Renal pelvis (tissue), 4 donors: ENCODE measurements around the gene TNRC18. TPM values are rescaled to one million over a fixed set of nuclear protein-coding genes. Genes with fewer than 3 reads are reported as not detected.
"Not testable (repeated sequence)": the region's sequence is repeated elsewhere in the genome, so short reads cannot be mapped to it uniquely, and the experiment has no call there.

Source experiments
- DNase-seq: peaks from one replicate; pipeline ENCODE4 v3.0.0-alpha.2; 2013
- polyA plus RNA-seq, 3 donors: library from polyadenylated mRNA; unstranded; fragments of 120-200 nt; gene quantifications; one replicate each; pipeline ENCODE4 v1.2.1, GENCODE V29; 2013; ENCODE audit not compliant: insufficient read length in 3 of 3

The TNRC18 gene
- polyA plus RNA-seq, 3 donors = 126 to 150 (median 132) TPM

DNA sequence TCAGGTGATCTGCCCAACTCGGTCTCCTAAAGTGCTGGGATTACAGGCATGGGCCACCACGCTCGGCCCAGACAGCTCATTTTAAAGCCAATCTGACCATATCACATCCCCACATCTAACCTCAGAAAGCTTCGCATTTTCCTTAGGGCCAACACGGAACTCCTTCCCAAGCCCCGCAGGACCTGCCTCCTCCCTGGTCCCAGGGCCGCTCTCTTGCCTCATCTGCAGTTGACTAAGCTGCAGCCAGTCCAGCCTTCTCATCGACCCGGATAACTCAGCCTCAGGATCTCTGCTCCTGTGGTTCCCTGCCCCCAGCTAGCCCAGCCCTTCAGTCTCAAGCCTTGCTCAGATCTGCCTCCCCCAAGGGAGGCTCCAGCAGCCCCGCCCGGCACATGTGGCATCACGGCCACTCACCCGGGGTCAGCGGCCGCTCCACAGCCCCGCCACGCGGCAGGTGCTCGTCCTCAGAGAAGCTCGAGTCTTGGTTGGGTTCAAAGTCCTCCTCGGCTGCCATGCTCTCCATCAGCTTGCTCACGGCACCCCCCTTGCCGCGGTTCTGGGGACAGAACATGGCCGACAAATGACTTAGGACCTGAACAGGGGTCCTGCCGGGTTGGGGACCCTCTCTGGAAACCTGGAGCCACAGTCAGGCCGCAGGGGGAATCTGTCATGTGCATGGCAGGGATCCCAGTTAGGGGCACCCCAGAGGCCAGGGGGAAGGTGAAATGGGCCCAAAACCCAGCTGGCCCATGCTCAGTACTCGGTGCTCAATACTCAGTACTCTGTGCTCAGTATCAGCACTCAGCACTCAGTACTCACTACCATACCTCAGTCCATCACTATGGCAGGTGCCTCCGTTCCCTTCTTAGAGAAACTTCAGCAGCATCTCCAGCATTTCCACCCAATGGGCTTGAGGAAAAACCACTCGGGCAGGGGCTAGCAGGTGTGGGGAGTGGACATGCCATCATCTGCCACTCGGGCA lies 99.5 kb downstream of the TNRC18 start:
- DNase-seq = not testable (repeated sequence)

DNA sequence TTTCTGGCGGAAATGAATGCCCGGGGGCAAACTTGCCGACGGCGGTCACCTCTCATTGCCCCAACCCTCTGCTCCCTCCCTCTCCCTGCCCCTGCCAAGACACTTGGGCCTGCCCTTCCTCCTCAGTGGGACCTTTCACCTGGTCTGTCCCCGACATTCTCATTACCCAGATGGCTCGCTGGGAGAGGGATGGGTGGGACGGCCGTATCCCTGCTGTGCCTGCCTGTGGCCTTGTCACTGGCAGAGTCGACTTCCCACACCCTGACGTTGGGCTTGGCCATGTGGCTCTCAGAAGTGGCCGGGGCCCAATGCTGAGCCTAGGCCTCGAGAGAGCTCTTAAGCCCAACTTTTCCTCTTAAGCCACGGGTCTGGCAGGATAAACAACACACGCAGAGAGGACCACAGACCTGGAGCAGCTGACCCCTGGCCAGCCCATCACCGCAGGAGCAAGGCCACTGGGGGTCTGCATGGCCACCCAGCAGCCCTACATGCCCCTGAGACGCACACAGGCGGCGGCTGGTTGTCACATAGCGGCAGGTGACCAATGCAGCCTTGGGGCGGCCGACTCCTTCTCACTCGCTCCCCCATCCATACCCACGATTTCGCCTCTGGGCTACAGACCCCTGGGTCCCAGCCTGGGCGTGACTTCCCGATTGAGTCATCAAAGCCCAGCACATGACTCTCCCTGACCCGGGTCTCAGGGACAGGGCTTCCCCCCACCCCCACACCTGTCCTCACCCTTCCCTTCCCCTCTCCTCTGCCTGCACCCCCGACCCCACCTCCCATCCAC lies 100.8 kb downstream of the TNRC18 start:
- DNase-seq = no peak

DNA sequence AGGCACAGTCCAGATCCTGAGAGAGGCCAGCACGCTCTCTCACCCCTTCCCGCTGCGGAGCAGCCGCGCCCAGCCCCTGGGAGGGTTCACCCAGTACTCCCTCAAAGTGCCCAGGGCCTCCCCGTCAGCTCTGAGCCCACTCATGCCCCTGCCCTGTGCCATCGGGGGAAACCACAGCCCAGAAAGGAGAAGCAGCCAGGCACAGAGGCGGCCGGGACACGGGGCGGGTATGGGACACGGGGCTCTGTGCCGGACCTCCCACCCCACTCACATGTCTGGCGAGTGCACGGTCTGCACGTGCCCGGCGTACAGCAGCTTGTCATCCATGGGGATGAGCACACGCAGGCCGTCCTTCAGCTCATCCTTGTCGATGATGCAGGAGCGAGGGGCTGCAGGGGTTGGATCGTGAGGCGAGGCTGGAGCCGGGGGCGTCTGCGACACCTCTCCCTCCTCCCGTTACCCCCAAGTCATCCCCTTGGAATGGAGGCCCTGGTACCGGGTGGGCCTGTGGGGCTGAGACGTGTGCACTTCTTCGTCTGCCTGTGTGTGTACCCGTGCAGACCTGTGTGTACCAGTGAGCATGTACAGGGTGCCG lies 102.7 kb downstream of the TNRC18 start:
- DNase-seq = no peak

DNA sequence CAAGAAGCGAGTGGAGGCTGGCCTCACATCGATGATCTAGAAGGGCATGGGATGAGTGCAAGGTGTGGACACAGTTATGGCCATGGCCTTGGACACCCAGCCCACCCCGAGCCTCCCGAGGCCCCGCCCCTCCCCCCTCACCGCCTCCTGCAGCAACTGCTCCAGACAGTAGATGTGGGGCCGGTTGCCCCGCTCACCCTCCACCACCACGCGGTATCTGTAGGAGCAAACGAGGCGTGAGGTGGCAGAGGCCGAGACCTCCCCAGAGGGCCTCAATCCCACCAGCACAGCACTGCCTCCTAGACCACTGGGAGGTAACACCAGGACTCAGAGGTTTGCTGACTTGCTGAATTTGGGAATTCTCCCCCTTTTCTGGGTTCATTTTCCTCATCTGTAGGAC lies 103.2 kb downstream of the TNRC18 start:
- no peak for DNase-seq

DNA sequence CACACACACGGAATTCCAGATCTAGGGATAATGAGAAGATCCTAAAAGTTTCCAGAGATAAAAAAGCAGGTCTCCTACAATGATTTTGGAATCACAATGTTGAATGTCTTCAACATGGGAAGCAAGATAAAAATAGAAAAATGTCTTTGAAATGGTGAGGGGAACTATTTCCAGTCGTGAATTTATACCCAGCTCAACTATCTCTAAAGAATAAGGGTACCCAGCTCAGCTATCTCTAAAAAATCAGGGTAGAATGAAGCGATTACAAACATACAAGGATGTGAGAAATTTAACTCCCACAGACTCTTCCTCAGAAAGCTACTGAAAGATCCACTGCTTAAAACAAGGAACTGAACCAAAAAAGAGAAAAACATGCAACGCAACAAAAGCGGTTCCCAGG lies 105.0 kb downstream of the TNRC18 start:
- DNase-seq = not testable (repeated sequence)

DNA sequence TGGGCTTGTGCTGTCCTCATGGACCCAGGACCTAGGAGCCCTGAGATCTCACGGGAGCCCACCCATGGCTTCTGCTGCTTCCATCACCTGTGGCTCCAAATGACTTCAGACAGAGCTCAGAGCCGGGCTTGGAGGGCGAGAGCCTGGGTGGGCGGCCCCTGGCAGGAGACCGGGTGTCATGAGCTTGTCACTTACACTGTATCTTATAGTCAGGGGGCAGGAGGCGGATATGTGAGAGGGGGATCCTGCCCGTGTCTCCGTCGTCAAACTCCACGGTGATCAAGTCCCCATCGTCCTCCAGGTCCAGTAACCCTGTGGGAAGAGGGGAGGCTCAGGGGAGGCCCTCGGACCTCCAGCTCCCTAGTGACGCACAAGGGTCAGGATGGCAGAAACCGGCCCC lies 107.9 kb downstream of the TNRC18 start:
- DNase-seq = no peak

DNA sequence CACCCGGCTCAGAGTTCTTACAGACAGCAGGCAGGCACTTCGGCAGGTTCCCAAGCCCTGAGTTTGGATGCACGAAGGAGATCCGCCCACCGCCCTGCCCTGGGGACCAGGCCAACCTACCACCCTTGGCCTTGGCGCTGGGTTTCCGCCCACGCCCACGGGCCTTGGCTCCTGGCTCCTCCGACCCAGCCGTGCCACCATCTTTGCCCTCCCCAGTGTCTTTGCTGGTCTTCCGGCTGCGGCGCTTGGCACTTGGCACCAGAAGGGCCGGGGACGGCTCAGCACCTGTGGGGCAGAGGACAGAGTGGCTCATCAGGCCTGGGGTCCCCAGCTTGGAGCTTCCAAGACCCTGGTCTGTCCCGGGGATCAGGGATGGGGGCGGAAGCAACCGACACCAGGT lies 108.8 kb downstream of the TNRC18 start:
- DNase-seq = no peak

DNA sequence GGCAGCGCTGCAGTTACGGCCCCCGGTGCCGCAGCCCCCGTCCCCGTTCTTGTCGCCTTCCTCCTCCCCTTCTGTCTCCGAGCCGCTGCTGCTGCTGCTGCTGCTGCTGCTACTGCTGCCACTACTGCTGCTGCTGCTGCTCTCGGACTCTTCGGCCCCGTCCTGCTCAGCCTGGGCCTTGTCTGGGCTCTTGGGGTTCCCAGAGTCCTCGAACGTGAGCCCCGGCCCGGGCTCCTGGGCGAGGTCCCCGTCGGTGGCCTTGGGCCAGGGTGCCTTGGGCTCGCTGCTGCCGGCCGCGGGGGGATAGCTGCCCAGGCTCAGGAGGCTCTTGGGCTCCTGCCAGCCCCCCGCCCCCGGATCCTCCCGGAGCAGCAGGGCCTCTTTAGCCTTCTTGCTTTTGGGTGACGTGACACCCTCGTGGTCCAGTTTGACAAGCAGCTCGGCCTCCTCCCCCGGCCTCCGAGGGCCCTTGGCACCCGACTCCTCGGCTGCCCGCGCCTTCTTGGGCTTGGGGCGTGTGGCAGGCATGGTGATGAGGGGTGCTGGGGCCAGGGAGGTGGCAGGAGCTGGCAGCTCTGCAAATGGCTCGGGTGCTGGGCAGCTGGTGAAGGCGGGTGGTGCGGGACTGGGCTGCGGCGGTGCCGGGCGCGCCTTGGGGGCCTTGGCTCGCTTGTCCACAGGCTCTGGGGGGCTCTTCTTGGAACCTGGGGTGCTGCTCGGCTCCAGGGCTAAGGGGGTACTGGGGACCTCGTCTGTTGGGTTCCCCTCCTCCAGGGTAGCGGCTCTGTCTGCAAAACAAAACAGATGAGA lies 110.4 kb downstream of the TNRC18 start:
- DNase-seq = not testable (repeated sequence)

DNA sequence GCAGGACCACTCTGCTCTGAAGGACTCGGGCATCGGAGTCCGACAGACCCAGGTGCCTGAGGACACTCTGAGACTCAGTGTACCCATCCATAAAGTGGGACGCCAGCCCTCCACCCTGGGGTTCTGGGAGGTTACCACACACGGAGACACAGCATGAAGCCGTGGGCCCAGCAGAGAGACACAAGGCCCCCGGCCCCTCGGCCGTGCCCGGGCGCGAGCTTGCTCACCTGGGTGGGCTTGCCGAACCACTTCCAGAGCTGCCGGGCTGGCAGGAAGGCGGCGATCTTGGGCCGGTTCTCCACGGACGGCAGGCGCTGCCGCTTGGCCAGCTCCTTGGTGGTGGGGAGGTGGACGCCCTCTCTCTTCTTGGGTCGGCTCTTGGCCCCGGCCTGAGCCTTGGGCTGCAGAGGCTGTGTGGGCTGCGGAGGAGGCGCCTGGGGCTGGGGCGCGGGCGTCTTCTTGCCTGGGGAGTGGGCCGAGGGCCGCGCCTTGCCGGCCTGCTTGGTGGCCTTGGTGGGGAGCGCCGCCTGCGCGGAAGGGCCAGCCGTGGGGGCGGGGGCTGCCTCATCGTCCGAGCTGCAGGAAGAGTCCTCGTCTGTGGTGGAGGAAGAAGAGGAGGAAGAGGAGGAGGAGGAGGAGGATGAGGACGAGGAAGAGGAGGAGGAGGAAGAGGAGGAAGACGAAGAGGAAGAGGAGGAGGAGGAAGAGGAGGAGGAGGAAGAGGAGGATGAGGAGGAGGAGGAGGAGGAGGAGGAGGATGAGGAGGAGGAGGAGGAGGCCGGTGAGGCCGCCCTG lies 111.2 kb downstream of the TNRC18 start:
- not testable (repeated sequence) for DNase-seq

DNA sequence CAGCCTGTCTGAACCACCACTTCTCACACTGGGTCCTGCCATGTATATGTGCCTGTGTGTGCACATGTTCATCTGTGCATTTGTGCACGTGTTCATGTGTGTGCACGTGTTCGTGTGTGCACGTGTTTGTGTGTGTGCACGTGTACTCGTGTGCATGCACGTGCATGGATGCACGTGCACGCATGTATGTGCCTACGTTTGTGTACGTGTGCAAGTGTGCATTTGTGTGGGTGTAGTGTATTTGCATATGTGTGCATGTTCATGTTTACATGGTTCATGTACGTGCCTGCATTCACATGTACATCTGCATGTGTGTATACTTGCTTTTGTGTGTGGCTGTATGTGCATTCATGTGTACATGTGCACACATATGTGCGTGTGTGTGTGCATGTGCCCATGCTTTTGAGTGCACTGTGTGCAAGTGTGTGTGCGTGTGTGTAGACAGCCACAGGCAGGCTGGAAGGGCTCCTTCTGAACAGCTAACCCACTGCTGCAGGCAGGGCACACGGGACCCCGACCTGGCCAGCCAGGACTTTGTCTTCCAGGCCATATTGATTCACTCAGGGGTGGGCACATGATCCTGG lies 112.7 kb downstream of the TNRC18 start:
- DNase-seq = no peak

DNA sequence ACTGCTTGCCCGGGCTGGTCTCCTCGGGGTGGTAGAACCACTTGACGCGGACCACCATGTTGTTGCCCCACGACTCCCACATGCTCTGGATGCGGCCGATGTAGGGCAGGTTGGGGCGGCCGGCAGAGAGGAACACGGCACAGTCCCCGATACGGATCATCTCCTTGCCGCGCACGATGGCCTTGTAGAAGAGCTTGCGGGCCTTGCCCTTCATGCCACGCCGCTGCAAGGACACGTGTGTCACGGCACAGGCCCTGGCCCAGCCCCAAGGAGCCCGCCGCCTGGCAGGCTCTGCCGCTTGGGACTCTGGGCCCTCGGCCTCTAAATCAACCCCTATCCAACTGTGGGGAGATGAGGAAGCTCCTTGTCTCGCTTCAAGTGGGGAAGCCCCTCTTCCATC lies 114.5 kb downstream of the TNRC18 start:
- no peak for DNase-seq

DNA sequence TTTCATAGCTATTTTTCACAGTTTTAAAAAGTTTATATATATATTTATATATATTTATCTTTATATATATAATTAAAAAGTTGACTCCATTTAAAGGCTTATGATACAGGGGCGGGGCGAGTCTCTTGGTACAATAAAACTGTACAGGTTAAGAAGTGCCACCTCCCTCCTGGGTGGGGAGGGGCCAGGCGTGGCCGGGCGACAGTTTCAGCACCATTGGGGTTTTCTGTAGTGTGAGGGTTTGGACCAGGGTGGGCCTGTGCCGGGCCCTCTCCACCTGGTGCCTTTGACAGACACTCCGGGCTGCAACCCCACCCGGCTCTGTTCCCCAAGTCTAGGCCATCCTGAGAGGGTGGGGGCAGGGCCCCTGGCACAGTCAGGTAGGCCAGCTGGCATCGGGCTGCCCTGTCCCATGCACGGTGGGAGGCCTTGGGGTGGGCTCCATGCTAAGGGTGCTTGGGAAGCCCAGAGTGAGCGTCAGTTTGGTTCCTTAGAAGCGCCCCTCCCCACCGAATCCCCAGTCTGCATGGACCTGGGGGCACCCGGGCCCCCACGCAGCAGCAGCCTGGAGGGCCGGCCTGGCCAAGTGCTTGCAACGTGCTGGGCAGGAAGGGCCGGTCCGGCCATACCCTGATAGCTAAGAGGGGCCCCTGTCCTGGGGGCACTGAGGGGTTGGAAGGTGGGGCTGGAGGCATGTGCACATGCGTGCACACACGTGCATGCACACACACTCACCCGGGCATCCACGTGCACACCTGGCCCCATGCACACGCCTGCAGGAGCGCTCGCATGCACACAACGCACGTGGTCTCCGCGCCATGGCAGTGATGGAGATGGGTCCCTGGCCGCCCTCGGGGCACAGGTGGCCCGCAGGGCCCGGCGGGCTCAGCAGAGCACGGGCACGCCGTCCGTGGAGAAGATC lies 116.2 kb downstream of the TNRC18 start:
- DNase-seq = not testable (repeated sequence)

DNA sequence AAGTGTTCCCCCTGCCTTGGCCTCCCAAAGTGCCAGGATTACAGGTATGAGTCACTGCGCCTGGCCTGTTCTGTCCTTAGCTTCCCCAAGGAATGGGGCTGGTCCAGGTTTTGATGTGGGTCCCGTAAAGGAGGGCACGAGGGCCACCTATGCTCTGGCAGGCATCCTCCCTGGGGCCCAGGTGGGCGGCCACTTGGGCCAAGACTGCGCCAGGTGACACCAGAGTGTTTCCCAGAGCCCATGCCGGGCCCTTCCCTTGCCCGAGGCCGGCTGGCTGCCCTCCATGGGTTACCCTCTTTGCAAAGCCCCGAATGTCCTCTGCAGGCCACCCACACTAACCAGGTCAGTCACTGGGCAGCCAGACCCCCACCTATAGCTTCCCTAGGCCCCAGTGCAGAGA lies 118.6 kb downstream of the TNRC18 start:
- not testable (repeated sequence) for DNase-seq

DNA sequence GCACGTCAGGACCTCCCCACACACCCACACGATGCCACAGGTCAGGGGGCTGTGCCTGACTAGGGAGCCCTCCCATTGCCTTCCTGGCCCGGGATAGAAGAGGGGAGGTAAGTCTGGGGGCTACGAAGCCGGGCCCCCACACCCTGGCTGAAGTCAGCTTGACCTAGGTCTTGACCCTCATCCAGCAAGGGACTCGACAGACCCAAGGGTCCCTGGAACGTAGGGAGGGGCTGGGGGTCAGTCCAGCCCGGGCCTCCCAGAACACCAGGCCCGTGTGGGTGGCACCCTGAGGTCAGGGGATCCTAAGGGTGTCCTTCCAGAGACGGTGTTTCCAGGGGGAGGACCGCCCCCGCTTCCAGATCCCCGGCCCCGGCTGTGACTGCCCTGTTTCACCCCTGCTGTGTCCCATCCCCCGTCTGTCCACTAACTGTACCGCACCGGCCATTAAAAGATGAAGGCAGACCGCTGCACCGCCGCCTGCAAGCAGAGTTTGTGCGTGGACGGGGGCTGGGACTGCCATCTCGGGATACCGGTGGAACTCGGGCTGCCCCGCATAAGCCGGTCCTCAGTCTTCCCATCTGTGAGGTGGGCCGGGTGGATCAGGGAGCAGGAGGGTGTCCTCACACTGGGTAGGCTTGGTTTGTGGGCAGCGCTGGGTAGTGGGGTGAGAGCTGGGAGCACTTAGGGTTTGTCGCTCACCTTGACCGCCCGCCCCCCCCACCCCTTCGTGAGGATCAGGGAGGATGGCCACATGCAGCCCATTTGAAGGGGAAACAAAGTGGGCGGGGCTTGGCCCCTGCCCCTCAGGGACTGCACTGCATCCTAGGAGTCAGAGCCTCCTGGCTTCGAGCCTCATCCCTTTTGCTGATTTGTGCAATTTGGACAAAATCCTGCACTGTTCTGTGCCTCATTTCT lies 119.8 kb downstream of the TNRC18 start:
- DNase-seq = no peak

DNA sequence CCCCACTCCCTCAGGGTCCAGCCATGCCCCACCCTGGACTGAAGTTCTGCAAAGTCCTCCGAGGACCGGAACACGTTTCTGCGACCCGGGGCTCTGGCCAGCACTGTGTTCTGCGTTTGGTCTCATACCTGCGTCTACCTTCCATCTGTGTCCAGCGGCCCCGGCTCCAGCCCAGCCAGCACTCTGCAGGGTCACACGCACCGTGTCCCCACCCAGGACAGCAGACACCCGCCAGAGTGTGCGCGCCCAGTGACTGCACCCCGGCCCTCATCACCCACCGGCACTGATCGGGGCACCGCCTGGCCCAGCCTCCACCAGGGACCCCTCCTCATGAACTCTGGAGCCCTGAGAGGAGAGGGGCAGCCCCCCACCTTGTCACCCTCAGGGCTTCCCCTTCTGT lies 120.6 kb downstream of the TNRC18 start:
- DNase-seq = no peak

DNA sequence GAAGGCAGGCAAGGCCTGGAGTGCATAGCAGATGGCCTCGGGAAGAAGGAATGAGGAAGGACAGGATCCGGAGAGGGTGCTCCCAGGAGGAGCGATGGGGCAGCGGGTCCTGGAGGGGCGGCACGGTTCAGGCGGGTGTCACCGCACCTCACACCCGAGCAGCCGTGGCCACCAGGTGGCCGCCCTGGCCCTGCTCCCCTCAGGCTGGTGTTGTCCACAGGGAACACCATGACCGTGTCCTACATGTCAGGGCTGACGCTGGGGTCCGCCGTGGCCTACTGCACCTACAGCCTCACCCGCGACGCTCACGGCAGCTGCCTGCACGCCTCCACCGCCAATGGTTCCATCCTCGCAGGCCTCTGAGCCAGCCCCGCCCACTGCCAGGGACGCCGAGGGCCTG lies 121.1 kb downstream of the TNRC18 start:
- no peak for DNase-seq

DNA sequence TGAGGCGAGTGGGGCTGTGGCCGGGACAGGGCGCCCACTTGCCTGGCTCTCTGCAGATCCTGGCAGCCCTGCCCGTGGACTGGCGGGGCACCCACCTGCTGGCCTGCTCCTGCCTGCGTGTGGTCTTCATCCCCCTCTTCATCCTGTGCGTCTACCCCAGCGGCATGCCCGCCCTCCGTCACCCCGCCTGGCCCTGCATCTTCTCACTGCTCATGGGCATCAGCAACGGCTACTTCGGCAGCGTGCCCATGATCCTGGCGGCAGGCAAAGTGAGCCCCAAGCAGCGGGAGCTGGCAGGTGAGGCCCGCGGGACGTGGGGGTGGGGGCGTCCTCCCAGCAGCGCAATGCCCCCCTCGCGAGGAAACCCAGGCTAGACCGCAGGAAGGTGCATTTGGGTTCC lies 123.3 kb downstream of the TNRC18 start:
- DNase-seq = no peak

DNA sequence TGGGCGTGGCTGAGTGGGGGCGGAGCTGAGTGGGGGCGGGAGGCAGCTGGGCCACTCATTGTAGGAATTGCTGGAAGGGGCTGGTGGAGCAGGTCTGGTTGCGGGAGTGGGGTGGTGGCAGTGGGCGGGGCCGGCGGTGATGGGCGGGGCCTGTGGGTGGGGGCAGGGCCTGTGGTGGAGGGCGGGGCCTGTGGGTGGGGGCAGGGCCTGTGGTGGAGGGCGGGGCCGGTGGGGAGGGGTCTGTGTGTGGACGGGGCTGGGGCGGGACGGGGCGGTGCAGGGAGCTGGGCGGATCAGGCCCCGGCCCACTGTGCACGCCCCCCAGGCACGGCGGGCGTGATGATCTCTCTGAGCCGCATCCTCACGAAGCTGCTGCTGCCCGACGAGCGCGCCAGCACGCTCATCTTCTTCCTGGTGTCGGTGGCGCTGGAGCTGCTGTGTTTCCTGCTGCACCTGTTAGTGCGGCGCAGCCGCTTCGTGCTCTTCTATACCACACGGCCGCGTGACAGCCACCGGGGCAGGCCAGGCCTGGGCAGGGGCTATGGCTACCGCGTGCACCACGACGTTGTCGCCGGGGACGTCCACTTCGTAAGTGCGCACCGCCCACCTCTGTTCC lies 126.9 kb downstream of the TNRC18 start:
- no peak for DNase-seq
